NOMO-1 treated with DMSO at 0.1 percent for 48 hours (cell line): ENCODE measurements around the gene DMAC1.

Source experiments
- DNase-seq: peaks from one replicate; lab custom pipeline; 2025; ENCODE audit not compliant: unreplicated experiment; lab: John Stamatoyannopoulos, UW

DMAC1 gene

DNA sequence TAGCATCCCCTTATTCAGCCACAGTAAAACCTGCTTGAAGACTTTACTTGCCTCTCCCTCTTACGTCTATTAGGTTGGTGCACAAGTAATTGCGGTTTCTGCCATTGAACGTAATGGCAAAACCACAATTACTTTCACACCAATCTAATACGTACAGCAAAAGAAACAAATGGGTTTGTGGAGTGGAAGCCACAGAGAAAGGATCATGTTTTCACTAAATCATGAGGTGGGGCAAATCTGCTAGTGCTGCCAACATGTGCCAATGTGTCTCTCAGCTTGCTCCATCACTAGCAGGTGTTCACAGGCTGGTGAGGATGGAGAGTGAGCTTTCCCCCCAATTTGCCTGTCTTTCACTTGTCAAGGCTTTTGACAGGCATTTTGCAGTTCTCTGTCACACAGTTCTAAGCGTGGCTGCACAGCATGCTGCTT is 15.9 kb downstream of the DMAC1 start:
- no peak for DNase-seq

DNA sequence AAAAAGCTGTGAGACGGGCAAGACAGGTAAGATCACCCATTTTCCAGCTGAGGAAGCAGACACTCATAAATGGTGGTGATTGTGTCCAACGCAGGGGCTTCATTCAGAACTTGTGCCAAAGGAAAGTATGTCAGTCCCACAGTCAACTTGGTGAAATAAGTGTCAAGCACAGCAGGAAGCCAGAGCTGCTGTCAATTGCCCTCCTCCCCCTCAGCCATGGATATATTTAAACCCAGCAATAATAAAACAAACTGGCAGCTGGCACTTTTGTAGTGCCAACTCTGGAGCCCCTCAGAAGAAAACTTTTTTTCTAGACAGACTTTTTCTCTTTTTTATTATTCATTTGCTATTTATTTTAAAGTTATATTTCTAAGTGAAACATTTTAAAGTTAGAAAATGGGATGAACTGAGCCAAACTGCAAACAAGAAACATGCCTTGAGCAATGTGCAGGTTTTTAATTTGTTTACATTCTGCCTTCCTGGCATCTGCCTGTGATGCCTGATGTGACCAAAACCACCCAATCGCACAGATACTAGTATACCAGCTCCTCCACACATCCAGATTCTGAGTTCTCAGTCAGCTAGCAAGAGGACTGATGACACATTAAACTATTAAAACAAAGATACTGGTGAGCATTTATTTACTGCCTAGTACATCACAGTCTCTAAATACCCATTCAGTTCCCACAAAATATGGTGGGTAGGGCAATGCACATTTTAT is 17.0 kb downstream of the DMAC1 start:
- no peak for DNase-seq

DNA sequence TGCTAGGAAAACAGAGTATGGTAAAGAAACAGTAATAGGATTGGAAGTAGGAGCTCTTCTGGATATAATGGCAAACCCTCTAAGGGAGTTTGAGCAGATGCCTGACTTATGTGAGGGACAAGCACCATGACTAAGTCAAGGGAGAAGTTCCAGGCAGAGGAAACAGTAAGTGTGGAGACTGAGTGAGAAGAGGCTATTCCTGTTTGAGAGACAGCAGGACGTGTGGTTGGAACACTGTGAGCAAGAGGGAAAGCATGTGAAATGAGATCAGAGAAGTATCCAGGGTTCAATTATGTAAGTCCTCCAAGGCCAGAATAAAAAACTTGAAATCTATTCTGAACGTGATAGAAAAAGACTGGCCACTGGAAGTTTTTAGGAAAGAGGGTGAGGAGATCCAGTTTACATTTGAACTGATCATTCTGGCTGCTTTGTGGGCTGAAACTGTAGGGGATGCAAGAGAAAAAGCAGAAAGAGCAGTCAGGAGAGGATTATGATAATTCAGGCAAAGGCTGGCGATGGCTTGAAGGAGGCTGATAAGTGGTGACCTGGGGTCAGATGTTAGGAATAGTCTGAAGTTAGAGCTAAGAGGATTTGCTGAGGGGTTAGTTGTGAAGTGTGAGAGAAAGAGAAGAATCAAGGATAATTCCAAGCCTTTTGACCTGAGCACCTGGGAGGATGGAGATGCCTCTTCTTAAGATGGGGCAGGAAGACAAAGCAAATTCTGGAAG is 19.2 kb downstream of the DMAC1 start:
- DNase-seq: no peak

DNA sequence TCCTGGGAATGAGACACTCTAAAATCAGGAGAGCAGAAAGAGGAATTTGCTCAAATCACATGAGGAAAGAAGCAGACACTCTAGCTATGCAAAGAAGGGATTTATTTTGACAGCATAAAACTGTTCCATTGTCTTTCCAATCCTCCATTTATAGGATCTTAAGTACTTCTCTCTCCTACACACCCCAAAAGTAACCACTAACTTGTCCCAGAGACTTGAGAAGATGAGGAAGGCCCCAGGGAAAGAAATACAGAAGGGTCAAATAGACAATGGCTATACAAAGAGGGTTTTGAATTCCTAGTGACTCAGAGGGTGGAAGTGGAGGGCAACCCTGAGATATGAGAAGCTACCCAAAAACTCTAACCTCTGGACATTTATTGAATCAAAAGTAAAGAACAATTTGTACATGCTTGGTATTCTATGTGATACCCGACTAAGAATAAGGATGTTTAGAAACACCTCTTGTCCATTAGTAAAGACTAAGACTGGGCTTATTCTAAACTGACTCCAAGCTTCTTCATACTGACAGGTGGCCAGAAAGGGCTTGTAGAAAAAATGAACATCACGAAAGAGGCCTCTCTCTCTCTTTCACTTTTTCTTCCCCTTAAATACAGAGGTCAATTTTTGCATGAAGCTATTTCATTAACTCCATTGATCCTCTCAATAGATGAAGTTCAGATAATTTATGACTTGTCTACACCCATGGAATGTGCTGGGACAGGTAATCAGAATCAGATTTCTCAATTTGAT is 20.6 kb downstream of the DMAC1 start:
- DNase-seq: no peak

DNA sequence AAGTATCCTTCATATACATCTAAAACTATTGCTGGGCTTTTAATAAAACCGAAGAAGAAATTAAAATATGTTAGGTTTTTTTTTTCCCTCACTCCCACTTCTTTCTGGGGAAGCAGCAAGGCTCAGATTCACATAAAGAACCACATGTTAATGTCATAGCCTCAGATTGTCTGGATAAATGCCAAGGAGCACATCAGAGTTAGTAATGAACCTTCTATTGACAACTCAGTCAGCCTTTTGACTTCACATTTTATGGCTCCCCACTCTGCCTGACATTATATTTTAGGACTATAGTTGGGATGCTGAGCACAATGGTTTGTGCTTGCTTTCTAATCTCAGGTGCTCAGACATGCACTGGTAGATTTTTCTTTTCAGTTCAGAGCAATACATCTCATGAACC is 21.8 kb downstream of the DMAC1 start:
- no peak for DNase-seq

DNA sequence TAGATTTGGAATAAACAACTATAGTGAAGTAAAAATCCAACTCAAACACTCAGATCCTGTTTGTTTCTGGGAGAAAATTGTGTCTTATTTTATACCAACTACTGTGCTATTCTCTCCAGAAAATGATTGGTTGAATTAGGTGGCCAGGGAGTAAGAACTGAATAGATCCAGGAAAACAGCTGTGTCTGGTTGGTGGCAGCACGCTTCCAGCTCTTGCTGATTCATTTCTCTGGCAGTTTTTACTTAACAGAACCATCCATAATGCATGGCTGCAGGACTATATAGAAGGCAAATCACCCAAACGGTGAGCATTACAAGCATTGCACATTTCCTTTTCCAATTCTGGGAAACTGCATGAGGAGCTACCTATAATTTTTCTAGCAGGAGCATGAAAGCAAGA is 29.5 kb downstream of the DMAC1 start:
- no peak for DNase-seq

DNA sequence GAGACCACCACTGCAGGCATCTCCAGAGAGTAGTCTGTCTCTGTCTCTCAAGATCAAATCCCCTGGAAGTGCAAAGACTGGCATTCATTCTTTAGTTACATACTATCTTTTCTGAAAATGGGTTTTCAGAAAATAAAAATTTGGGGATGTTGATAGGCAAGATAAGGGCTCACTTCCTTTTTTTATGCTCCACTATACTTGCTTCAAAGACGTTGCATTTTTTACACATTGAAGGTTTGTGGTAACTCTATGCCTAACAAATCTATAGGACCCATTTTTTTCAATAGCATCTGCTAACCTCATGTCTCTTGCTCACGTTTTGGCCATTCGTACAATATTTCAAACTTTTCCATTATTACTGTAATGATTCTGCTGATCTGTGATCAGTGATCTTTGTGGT is 37.0 kb downstream of the DMAC1 start:
- DNase-seq: peak; percentile 0

DNA sequence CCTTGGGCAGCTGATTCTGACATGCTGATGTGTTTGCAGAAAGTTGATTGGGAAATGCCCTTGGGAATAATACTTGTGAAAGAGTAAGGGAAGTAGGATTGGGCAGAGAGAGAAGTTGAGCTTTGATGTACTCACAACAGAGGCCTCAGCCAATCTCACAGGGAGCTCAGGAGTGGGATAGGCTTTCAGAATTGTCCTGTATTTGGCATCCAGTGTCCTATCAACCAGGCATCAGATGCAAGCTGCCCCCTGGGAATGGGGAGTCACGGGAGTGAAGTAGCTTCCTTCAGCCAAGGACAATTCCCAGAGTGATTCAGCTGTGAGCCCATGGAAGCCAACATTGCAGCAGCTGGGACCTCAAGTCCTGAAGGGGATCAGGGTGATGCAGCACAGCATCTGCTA is 39.6 kb downstream of the DMAC1 start:
- no peak for DNase-seq

DNA sequence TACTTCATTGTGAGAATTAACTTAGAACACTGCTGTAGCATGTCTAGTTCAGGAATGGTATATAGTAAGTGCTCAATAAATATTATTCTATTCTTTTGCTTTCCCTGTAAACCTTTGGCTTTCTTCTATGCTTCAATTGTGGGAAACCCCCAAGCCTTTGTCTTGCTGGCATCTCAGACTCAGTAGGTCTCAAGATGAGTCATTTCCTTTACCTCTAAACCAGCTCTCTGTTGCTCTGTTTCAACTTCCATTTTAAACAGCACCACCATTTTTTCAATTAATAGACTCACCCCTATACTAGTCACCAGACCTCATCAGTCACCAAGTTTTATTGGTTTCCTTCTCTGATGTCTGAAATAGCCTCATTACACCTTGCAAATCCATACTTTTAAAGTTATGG is 43.5 kb downstream of the DMAC1 start:
- DNase-seq: no peak

DNA sequence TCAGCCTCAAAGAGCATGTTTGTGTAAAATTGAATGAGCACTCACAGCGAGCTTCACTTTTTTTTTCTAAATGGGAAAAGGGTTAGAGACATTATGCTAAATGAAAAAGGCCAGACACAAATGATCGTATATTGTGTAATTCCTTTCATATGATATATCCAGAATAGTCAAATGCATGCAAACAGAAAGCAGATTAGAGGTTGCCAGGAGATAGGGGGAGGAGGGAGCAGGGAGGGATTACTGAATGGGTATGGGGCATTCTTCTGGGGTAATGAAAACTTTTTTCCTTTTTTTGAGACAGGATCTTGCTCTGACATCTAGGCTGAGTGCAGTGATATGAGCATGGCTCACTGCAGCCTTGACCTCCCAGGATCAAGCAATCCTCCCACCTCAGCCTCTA is 47.1 kb downstream of the DMAC1 start:
- no peak for DNase-seq
